Keratinocyte (primary cell): ENCODE measurements around the gene PTPRT. TPM values are rescaled to one million over a fixed set of nuclear protein-coding genes. Genes with fewer than 3 reads are reported as not detected.

ENCODE experiments used
- DNase-seq: peaks from one replicate; pipeline ENCODE4 v3.0.0-alpha.2; 2011; ENCODE audit warnings: low read depth, missing footprints, low spot score
- FAIRE-seq: peaks from 2 replicates; lab custom pipeline; 2011; peaks lifted over from hg19 to GRCh38; lab: Jason Lieb, UNC
- H2AFZ ChIP-seq: 2 replicates; pipeline ENCODE4 v1.6.0; 2012; ENCODE audit warnings: low read length, control low read depth, inconsistent platforms; ENCODE audit not compliant: control insufficient read depth
- H3K27ac ChIP-seq: 2 replicates; pipeline ENCODE4 v1.5.1; 2011; ENCODE audit warnings: low read length; ENCODE audit not compliant: control insufficient read depth, insufficient read depth
- H3K27me3 ChIP-seq: 3 replicates; pipeline ENCODE4 v1.6.0; 2011; ENCODE audit warnings: low read length; ENCODE audit not compliant: control insufficient read depth, insufficient read depth; ENCODE audit errors: extremely low read depth
- H3K36me3 ChIP-seq, 2 experiments: 2 replicates in 1 of 2; 3 replicates in 1 of 2; pipeline ENCODE4 v1.5.1; 2011; ENCODE audit warnings: low read length in 2 of 2, mild to moderate bottlenecking in 1 of 2; ENCODE audit not compliant: control insufficient read depth in 2 of 2, insufficient read depth in 2 of 2; ENCODE audit errors: extremely low read depth in 1 of 2
- H3K4me1 ChIP-seq: 3 replicates; pipeline ENCODE4 v1.5.1; 2011; ENCODE audit warnings: low read length; ENCODE audit not compliant: control insufficient read depth, insufficient read depth; ENCODE audit errors: extremely low read depth
- H3K4me2 ChIP-seq: 3 replicates; pipeline ENCODE4 v1.6.0; 2011; ENCODE audit warnings: low read depth, low read length; ENCODE audit not compliant: control insufficient read depth, insufficient read depth; ENCODE audit errors: extremely low read depth
- H3K4me3 ChIP-seq, 3 experiments: fragments of 200-600 bp in 1 of 3; sonication (generic) in 1 of 3; 2 replicates in 2 of 3; 3 replicates in 1 of 3; pipeline ENCODE4 v1.5.1; 2011 to 2016; ENCODE audit warnings: low read length in 3 of 3, mild to moderate bottlenecking in 3 of 3, control low read depth in 2 of 3, inconsistent platforms in 1 of 3, low read depth in 1 of 3, mixed read lengths in 1 of 3, mixed run types in 1 of 3, moderate library complexity in 1 of 3; ENCODE audit not compliant: control insufficient read depth in 2 of 3, insufficient read depth in 2 of 3; ENCODE audit errors: extremely low read depth in 1 of 3
- H3K79me2 ChIP-seq: 2 replicates; pipeline ENCODE4 v1.6.0; 2012; ENCODE audit warnings: low read length; ENCODE audit not compliant: control insufficient read depth, insufficient read depth
- H3K9ac ChIP-seq: 3 replicates; pipeline ENCODE4 v1.6.0; 2011; ENCODE audit warnings: low read length; ENCODE audit not compliant: control insufficient read depth, insufficient read depth; ENCODE audit errors: extremely low read depth
- H3K9me1 ChIP-seq: 3 replicates; pipeline ENCODE4 v1.6.0; 2011; ENCODE audit warnings: low read length; ENCODE audit not compliant: control insufficient read depth, insufficient read depth; ENCODE audit errors: extremely low read depth
- H3K9me3 ChIP-seq: 2 replicates; pipeline ENCODE4 v1.5.1; 2012; ENCODE audit warnings: low read depth, low read length; ENCODE audit not compliant: control insufficient read depth
- H4K20me1 ChIP-seq: 3 replicates; pipeline ENCODE4 v1.6.0; 2011; ENCODE audit warnings: low read length; ENCODE audit not compliant: control insufficient read depth, insufficient read depth; ENCODE audit errors: extremely low read depth
- CTCF ChIP-seq, 3 experiments: IDR thresholded peaks in 1 of 3; conservative IDR thresholded peaks in 1 of 3; optimal IDR thresholded peaks in 1 of 3; 2 replicates in 2 of 3; 3 replicates in 1 of 3; pipeline versions ENCODE3 to v1.5.1; 2011; ENCODE audit warnings: low read length in 3 of 3, mild to moderate bottlenecking in 3 of 3, moderate library complexity in 2 of 3, control low read depth in 1 of 3, inconsistent platforms in 1 of 3; ENCODE audit not compliant: insufficient read depth in 2 of 3; ENCODE audit errors: extremely low read depth in 1 of 3
- EZH2 ChIP-seq: IDR thresholded peaks from one replicate; pipeline ENCODE4 v1.6.1; 2012; ENCODE audit warnings: inconsistent platforms, mild to moderate bottlenecking, low read length, moderate library complexity
- dilution Hi-C: fragments of 300-500 bp; cut with MboI; formaldehyde crosslinking; loops from one replicate; pipeline ENCODE4 v1.7.0; 2020; ENCODE audit warnings: low sequenced_read_pairs; ENCODE audit not compliant: extremely low pct_ligation_motif_present
- polyA plus RNA-seq, 5 experiments: library from polyadenylated mRNA; depleted of rRNA in 3 of 5; stranded (reverse) in 3 of 5; stranded (forward) in 1 of 5; unstranded in 1 of 5; fragments of >200 nt; gene quantifications; 1 replicate in 1 of 5; 2 replicates in 3 of 5; 3 replicates in 1 of 5; pipeline versions ENCODE4 v1.2.1 to v1.2.3, GENCODE V29; 2011 to 2012; ENCODE audit warnings: missing spikeins in 2 of 5, low read depth in 1 of 5, low replicate concordance in 1 of 5

PTPRT gene
- polyA plus RNA-seq, 1 donor (not counting 4 experiments of a cell fraction or from before 2014, with no cell fraction given): not detected

GRCh38 chr20:42259389-42259788 is 930.3 kb downstream of the PTPRT start:
- FAIRE-seq (no peak), DNase-seq (no peak)
- H2AFZ ChIP-seq: no peak overlapping the region
- H3K9me3 ChIP-seq: no peaks in the 10 kb centered on the region
- no peak overlapping the region for H3K9ac ChIP-seq
- H3K36me3 ChIP-seq: no peaks in the 10 kb centered on the region
- TF ChIP-seq EZH2 (no peak), CTCF (optimal IDR thresholded peaks at IDR 0.05 in 1 of 3, IDR thresholded peaks at IDR 0.05 in 1 of 3, conservative IDR thresholded peaks at IDR 0.05 in 1 of 3; ENCODE audit: extremely low read depth in 1 of 3, insufficient read depth in 2 of 3, low read length in 3 of 3) (no peak)
- no peaks in the 10 kb centered on the region for H4K20me1 ChIP-seq
- no peak overlapping the region for H3K4me2 ChIP-seq
- dilution Hi-C loops: no loop called here
- H3K4me3 ChIP-seq: no peak overlapping the region
- H3K9me1 ChIP-seq: no peaks in the 10 kb centered on the region
- H3K27ac ChIP-seq: no peak overlapping the region
- no peaks in the 10 kb centered on the region for H3K4me1 ChIP-seq
- no peaks in the 10 kb centered on the region for H3K27me3 ChIP-seq
- H3K79me2 ChIP-seq: no peaks in the 10 kb centered on the region

GRCh38 chr20:42258564-42259302 is 931.0 kb downstream of the PTPRT start:
- no peaks in the 10 kb centered on the region for H4K20me1 ChIP-seq
- no peaks in the 10 kb centered on the region for H3K36me3 ChIP-seq
- no peaks in the 10 kb centered on the region for H3K27me3 ChIP-seq
- DNase-seq (no peak), FAIRE-seq (no peak)
- H3K4me1 ChIP-seq: no peaks in the 10 kb centered on the region
- TF ChIP-seq CTCF (optimal IDR thresholded peaks at IDR 0.05 in 1 of 3, IDR thresholded peaks at IDR 0.05 in 1 of 3, conservative IDR thresholded peaks at IDR 0.05 in 1 of 3; ENCODE audit: extremely low read depth in 1 of 3, insufficient read depth in 2 of 3, low read length in 3 of 3): no peak
- no peak for TF ChIP-seq EZH2
- H3K9ac ChIP-seq: no peak overlapping the region
- dilution Hi-C loops: no loop called here
- no peak overlapping the region for H3K27ac ChIP-seq
- no peaks in the 10 kb centered on the region for H3K9me3 ChIP-seq
- no peaks in the 10 kb centered on the region for H3K9me1 ChIP-seq
- H3K4me3 ChIP-seq: no peak overlapping the region
- H3K79me2 ChIP-seq: no peaks in the 10 kb centered on the region
- H2AFZ ChIP-seq: no peak overlapping the region
- no peak overlapping the region for H3K4me2 ChIP-seq
